HG03039 (cell line): ENCODE data around the gene GPX4.

Experiments
- ATAC-seq: cut with Tn5 transposase; IDR thresholded peaks from one replicate; pipeline ENCODE4 v1.9.1; 2021; ENCODE audit warnings: mild to moderate bottlenecking, moderate library complexity; ENCODE audit not compliant: unreplicated experiment

Gene GPX4

GRCh38 chr19:1102407-1103131 is 1.2 kb upstream of the GPX4 start:
- no peak for ATAC-seq

GRCh38 chr19:1103132-1103707 is 574 bp upstream of the GPX4 start:
- no peak for ATAC-seq

GRCh38 chr19:1104311-1105007 is 665 bp downstream of the GPX4 start:
- ATAC-seq, result peak; percentile 32

GRCh38 chr19:1105008-1105872 is 1.4 kb downstream of the GPX4 start:
- peak; percentile 0 for ATAC-seq

DNA sequence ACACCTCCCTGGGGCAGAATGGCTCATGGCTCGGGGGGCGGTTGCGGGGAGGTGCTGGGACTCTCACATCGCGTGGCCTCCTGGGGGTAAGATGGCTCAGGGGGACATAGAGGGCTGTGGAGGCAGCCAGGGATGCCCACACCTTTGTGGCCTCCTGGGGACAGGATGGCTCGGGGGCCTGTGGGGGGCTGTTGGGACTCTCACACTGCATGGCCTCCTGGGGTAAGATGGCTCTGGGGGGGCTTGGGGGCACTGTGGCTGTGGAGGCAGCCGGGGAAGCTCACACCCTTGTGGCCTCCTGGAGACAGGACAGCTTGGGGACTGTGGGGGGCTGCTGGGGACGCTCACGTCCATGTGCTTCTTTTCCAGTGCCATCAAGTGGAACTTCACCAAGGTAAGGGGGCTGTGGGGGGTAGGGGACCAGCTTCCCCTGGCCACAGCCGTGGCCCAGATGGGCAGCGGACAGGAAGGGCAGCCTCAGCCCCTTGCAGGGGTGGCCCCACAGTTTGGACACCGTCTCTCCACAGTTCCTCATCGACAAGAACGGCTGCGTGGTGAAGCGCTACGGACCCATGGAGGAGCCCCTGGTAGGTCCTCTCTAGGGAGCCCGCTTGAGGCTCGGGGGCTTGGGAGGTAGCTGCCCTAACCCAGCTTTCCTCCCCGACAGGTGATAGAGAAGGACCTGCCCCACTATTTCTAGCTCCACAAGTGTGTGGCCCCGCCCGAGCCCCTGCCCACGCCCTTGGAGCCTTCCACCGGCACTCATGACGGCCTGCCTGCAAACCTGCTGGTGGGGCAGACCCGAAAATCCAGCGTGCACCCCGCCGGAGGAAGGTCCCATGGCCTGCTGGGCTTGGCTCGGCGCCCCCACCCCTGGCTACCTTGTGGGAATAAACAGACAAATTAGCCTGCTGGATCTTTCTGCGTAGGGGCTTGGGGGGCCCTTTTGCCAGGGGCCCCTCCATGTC is 2.4 kb downstream of the GPX4 start:
- no peak for ATAC-seq

DNA sequence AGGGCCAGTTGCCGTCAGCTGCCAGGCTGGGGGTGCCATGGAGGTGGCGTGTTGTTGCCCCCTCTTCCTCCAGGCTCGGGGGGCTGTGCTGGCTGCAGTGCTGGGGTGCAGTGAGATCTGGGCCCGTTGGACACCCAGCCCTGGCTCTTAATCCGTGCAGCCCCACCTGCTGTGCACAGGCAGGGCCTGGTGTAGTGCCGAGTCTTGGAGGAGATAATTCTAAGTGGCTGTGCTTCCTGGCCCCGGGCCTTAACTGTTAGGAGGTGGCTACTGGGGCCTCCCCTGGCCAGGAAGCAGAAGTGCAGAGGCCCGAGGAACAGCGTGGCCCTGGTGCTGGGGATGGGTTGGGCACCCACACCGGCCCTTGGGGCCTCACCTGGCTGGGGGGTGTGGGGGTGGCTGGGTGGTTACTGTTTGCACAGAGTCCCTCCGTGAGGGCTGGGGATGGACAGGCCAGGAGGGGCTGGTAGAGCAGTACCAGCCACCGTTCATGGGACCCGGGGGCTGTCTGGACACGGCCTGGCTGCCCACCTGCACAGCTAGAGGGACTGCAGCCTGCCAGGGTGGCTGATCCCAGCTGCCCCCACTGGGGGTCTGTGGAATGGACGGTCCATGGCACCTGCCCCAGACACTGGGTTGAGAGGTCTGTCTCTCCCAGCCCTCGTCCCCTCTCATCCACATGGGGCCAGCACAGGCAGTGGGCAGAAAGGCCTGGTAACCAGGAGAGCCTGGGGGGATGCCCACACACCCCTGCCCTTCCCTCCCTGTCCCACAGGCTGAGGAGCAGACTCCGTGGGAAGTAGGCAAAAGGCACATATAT is 3.3 kb downstream of the GPX4 start:
- no peak for ATAC-seq

- no peak for ATAC-seq
These were observed 4.0 kb downstream of the GPX4 start for GRCh38 chr19:1107661-1108261.

DNA sequence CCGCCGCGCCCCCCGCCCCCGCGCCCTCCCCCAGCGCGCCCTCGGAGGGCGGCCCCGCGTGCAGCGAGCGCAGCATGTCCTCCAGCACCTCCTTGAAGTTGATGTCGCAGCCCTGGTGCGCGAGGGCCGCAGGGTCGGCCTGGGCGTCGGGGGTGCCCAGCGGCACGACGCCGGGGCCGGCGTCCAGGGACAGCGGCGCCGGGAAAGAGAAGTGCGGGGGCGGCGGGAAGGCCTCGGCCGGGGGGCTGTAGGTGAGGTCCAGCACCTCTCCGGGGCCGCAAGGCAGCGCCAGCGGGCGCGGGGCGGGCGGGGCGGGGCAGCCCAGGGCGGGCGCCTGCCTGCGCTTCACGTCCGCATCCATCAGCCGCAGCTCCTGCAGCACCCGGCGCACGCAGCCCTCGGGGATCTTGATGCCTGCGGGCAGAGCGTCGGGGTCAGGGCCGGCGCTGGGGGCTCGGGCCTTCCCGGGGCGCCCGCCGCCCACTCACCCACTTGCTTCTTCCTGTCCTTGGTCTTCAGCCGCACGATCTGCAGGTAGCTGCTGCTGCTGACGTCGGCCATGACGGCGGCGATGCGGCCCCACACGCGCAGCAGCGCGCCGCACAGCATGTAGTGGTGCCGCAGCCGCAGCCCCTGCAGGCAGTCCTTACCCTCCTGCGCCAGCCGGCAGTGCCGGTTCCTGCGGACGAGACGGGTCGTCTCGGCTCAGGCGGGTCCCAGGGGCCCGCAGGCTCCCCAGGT is 4.7 kb downstream of the GPX4 start:
- no peak for ATAC-seq

GRCh38 chr19:1109032-1109551 is 5.3 kb downstream of the GPX4 start:
- no peak for ATAC-seq

DNA sequence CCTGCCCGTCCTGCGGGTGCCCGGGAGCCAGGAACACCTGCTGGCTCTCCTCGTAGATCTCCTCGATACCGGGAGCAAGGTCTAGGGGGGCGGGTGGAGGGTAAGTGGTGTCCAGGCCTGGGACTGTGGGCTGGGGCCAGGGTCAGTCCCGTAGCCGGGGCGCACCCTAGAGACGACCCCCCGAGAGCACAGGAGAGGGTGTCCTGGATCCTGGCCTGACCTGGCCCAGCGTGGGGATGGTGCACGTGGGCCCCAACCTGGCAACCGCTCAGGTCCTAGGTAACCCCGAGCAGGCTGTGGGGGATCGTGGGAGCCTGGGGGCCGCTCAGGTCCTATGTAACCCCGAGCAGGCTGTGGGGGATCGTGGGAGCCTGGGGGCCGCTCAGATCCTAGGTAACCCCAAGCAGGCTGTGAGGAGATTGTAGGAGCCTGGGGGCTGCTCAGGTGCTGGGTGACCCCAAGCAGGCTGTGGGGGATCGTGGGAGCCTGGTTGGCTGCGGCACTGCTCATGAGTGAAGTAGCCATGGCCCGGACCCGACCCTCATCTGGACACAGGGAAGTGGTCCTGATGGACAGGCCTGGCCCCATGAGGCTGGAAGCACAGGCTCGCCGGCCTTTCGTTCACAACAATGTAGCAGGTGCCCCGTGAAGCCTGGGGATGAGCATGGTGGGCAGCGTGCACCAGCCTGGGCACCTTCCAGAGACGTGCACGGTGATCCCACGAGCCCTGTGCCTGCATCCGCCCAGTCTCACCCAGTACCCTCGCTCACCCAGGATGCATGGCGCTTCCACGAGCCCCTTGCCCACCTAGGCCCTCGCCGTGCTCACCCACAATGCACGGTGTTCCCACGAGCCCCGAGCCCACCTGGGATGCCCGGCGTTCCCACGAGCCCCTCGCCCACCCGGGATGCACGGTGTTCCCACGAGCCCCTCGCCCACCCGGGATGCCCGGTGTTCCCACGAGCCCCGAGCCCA is 6.2 kb downstream of the GPX4 start:
- no peak for ATAC-seq

- ATAC-seq, result no peak
These were observed 7.2 kb downstream of the GPX4 start for GRCh38 chr19:1110809-1111640.

DNA sequence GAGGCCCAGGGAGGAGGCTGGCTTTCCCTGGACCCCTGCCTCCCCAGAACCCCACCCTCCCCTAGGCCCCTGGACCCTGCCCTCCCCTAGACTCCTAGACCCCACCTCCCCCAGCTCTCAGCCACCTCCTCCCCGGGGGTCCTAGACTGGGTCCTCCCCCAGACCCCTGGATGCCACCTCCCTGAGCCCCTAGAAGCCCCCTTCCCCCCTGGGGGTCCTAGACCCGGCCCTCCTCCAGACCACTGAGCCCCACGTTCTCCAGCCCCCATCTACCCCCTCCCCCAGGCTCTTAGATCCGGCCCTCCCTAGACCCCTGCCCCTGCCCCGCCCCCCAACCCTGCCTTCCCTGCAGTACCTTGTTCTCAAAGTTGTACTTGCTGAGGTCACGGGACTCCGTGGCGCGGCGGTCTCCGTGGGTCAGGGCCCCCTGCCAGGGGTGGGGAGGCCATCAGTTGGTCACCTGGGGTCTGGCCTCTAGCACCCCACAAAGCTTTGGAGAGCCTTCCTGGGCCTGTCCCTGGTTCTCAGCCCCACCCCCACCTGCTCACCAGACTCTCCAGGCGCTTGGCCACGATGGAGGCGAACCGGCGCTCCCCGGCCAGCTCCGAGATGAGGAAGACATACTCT is 8.0 kb downstream of the GPX4 start:
- ATAC-seq, result no peak

DNA sequence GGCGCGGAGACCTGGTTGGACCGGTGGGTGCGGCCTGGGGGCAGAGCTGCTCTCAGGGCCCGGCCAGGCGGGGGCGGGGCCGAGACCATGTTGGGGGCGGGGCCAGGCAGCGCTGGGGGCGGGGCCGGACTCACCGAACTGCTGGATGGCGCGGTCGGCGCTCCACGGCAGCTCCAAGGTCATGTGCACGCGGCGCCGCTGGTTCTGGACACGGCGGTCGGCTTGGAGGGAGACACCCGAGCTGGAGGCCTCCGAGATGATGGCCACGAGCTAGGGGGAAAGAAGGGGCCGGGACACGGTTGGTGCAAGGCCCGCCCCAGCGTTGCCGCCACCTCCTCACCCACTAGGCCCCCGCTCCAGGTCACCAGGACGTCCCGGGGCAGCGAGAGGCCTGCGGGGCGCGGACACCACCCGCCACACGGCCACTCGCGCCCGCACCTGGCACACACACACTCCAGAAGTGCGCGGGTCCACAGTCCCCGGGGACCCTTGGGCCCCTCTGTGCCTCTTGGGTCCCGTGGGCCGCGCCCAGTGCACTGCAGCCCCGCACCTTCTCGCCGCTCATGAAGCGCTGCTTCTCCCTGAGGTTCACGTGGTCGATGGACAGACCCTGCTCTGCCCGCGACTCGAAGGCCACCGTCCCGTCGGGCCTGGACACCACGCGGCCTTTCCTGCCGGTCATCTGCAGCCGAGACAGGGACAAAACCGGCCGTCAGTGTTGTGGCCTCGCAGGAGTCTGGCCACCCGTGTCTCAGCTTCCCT is 8.7 kb downstream of the GPX4 start:
- no peak for ATAC-seq
